ENCODE results near the gene SDCCAG8.

GRCh38 chr1:243271996-243272395, 16.2 kb downstream of the SDCCAG8 start:
- TF ChIP-seq CTCF (IDR thresholded peaks at IDR 0.05; ENCODE audit: low read depth, low read length) (no peak), EZH2phosphoT487 (IDR thresholded peaks at IDR 0.05; ENCODE audit: low read depth) (no peak)
